ENCODE results near the gene PADI1. TPM values are rescaled to one million over a fixed set of nuclear protein-coding genes. Genes with fewer than 3 reads are reported as not detected.

PADI1 gene
- polyA plus RNA-seq, 1 donor from 2014 or later = 0.66 TPM

GRCh38 chr1:17280436-17280835, 75.5 kb downstream of the PADI1 start:
- Histone ChIP-seq H3K27me3 (ENCODE audit: insufficient read depth, low read depth, low read length) (no peaks in the 10 kb centered on the region), H3K79me2 (replicated peaks; ENCODE audit: insufficient read depth, low read length) (no peaks in the 10 kb centered on the region), H3F3A (ENCODE audit: insufficient read depth, low read length, poor library complexity, severe bottlenecking) (no peaks in the 10 kb centered on the region), H3K9me2 (ENCODE audit: insufficient read depth, low read length) (no peaks in the 10 kb centered on the region), H3K9me3 (ENCODE audit: low read length) (no peaks in the 10 kb centered on the region), H2AFZ (ENCODE audit: low read depth, low read length) (no peak overlapping the region), H3K4me2 (ENCODE audit: low read length) (no peak overlapping the region), H3K4me3 (ENCODE audit: low read length) (no peak overlapping the region), H3K36me3 (ENCODE audit: insufficient read depth, low read length) (no peaks in the 10 kb centered on the region), H3K9ac (ENCODE audit: low read length) (no peak overlapping the region), H4K20me1 (ENCODE audit: insufficient read depth) (no peaks in the 10 kb centered on the region), H3K27ac (ENCODE audit: low read length) (no peak overlapping the region)
- TF ChIP-seq SMC3 (conservative IDR thresholded peaks at IDR 0.05; ENCODE audit: poor library complexity) (no peak), EP300 (conservative IDR thresholded peaks at IDR 0.05; ENCODE audit: poor library complexity, severe bottlenecking) (no peak), MXI1 (conservative IDR thresholded peaks at IDR 0.05; ENCODE audit: poor library complexity, severe bottlenecking) (no peak), POLR2AphosphoS5 (IDR thresholded peaks at IDR 0.05) (no peak), EZH2 (IDR thresholded peaks at IDR 0.05; ENCODE audit: borderline replicate concordance, insufficient read depth, low read length, poor library complexity, severe bottlenecking) (no peak), TAF1 (IDR thresholded peaks at IDR 0.05; ENCODE audit: low read depth) (no peak), CTCF (IDR thresholded peaks at IDR 0.05; ENCODE audit: poor library complexity, severe bottlenecking) (no peak), RAD21 (conservative IDR thresholded peaks at IDR 0.05) (no peak)
- TF ChIP-seq, protein P1, sequence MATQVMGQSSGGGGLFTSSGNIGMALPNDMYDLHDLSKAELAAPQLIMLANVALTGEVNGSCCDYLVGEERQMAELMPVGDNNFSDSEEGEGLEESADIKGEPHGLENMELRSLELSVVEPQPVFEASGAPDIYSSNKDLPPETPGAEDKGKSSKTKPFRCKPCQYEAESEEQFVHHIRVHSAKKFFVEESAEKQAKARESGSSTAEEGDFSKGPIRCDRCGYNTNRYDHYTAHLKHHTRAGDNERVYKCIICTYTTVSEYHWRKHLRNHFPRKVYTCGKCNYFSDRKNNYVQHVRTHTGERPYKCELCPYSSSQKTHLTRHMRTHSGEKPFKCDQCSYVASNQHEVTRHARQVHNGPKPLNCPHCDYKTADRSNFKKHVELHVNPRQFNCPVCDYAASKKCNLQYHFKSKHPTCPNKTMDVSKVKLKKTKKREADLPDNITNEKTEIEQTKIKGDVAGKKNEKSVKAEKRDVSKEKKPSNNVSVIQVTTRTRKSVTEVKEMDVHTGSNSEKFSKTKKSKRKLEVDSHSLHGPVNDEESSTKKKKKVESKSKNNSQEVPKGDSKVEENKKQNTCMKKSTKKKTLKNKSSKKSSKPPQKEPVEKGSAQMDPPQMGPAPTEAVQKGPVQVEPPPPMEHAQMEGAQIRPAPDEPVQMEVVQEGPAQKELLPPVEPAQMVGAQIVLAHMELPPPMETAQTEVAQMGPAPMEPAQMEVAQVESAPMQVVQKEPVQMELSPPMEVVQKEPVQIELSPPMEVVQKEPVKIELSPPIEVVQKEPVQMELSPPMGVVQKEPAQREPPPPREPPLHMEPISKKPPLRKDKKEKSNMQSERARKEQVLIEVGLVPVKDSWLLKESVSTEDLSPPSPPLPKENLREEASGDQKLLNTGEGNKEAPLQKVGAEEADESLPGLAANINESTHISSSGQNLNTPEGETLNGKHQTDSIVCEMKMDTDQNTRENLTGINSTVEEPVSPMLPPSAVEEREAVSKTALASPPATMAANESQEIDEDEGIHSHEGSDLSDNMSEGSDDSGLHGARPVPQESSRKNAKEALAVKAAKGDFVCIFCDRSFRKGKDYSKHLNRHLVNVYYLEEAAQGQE (IDR thresholded peaks at IDR 0.05; ENCODE audit: borderline replicate concordance) = no peak

GRCh38 chr1:17280894-17281293, 76.0 kb downstream of the PADI1 start:
- H4K20me1 ChIP-seq (ENCODE audit: insufficient read depth) = no peaks in the 10 kb centered on the region
- no peaks in the 10 kb centered on the region for H3K9me3 ChIP-seq (ENCODE audit: low read length)
- no peak overlapping the region for H2AFZ ChIP-seq (ENCODE audit: low read depth, low read length)
- no peak overlapping the region for H3K27ac ChIP-seq (ENCODE audit: low read length)
- H3K27me3 ChIP-seq (ENCODE audit: insufficient read depth, low read depth, low read length) = no peaks in the 10 kb centered on the region
- H3K9me2 ChIP-seq (ENCODE audit: insufficient read depth, low read length) = no peaks in the 10 kb centered on the region
- no peaks in the 10 kb centered on the region for H3K79me2 ChIP-seq (replicated peaks; ENCODE audit: insufficient read depth, low read length)
- H3K9ac ChIP-seq (ENCODE audit: low read length) = no peak overlapping the region
- no peak overlapping the region for H3K4me2 ChIP-seq (ENCODE audit: low read length)
- no peaks in the 10 kb centered on the region for H3F3A ChIP-seq (ENCODE audit: insufficient read depth, low read length, poor library complexity, severe bottlenecking)
- no peaks in the 10 kb centered on the region for H3K36me3 ChIP-seq (ENCODE audit: insufficient read depth, low read length)
- H3K4me3 ChIP-seq (ENCODE audit: low read length) = no peak overlapping the region
- TF ChIP-seq POLR2AphosphoS5 (IDR thresholded peaks at IDR 0.05) = no peak
- no peak for TF ChIP-seq RAD21 (conservative IDR thresholded peaks at IDR 0.05)
- TF ChIP-seq EP300 (conservative IDR thresholded peaks at IDR 0.05; ENCODE audit: poor library complexity, severe bottlenecking) = no peak
- no peak for TF ChIP-seq TAF1 (IDR thresholded peaks at IDR 0.05; ENCODE audit: low read depth)
- TF ChIP-seq, protein P1 (IDR thresholded peaks at IDR 0.05; ENCODE audit: borderline replicate concordance) = no peak
- no peak for TF ChIP-seq MXI1 (conservative IDR thresholded peaks at IDR 0.05; ENCODE audit: poor library complexity, severe bottlenecking)

All from neural cell (in vitro differentiated cells).